ENCODE data around the gene ADAMTS19.

ADAMTS19 gene

DNA sequence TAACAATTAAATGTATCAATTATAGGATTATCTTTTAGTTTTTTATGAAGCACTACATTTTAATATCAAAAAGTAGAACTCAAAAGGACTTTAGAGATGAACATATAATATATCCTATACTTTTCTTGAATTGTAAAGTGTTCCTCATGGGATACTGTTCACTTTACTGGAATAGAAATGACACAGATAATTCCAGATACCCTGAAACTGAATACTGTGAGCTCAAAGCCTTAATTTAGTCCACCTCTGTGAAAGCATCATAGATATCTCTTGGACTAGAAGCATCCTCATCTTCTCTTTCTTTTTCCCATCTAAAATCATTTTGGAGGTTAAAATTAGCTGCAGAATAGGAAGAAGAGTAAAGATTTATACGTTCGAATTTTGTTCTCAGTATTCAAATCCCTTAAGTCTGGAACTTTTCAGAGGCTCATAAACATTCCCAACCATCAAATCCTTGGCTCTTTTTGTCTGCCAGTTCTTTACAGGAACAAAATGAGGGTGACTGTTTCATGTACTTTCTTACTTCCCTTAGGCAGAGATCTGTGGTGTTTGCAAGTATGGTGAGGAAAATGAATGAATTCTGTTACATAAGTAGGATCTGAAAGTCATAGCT is 49.4 kb downstream of the ADAMTS19 start:
- H3K27me3 ChIP-seq (ENCODE audit: control insufficient read depth, low read length), result no peaks in the 10 kb centered on the region
- no peak overlapping the region for H3K27ac ChIP-seq (ENCODE audit: low read depth, low read length)
- no peaks in the 10 kb centered on the region for H3K9me3 ChIP-seq (ENCODE audit: control insufficient read depth, insufficient read depth, low read length)
- H3K79me2 ChIP-seq (ENCODE audit: control insufficient read depth, low read length), result no peaks in the 10 kb centered on the region
- H3F3A ChIP-seq (ENCODE audit: control insufficient read depth, insufficient read depth), result no peaks in the 10 kb centered on the region
- no peak overlapping the region for H3K4me3 ChIP-seq (ENCODE audit: low read length)
- no peaks in the 10 kb centered on the region for H4K20me1 ChIP-seq (ENCODE audit: control insufficient read depth, insufficient read depth, low read depth, low read length)
- H3K36me3 ChIP-seq (ENCODE audit: control insufficient read depth, low read length), result no peaks in the 10 kb centered on the region
- H3K4me1 ChIP-seq (ENCODE audit: control insufficient read depth, low read length), result no peaks in the 10 kb centered on the region
- H3K4me2 ChIP-seq (ENCODE audit: low read length), result no peak overlapping the region
- H3K9me2 ChIP-seq (replicated peaks; ENCODE audit: control insufficient read depth, low read length), result no peaks in the 10 kb centered on the region
- TF ChIP-seq EZH2phosphoT487 (IDR thresholded peaks at IDR 0.05; ENCODE audit: borderline replicate concordance, low read length), result no peak
- TF ChIP-seq, protein P1, sequence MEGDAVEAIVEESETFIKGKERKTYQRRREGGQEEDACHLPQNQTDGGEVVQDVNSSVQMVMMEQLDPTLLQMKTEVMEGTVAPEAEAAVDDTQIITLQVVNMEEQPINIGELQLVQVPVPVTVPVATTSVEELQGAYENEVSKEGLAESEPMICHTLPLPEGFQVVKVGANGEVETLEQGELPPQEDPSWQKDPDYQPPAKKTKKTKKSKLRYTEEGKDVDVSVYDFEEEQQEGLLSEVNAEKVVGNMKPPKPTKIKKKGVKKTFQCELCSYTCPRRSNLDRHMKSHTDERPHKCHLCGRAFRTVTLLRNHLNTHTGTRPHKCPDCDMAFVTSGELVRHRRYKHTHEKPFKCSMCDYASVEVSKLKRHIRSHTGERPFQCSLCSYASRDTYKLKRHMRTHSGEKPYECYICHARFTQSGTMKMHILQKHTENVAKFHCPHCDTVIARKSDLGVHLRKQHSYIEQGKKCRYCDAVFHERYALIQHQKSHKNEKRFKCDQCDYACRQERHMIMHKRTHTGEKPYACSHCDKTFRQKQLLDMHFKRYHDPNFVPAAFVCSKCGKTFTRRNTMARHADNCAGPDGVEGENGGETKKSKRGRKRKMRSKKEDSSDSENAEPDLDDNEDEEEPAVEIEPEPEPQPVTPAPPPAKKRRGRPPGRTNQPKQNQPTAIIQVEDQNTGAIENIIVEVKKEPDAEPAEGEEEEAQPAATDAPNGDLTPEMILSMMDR (IDR thresholded peaks at IDR 0.05; ENCODE audit: low read depth, low read length, poor library complexity, severe bottlenecking), result no peak

GRCh38 chr5:129511291-129511690 is 51.2 kb downstream of the ADAMTS19 start:
- Histone ChIP-seq H3K4me3 (ENCODE audit: low read length) (no peak overlapping the region), H3K9me2 (replicated peaks; ENCODE audit: control insufficient read depth, low read length) (no peaks in the 10 kb centered on the region), H3K79me2 (ENCODE audit: control insufficient read depth, low read length) (no peaks in the 10 kb centered on the region), H3K4me1 (ENCODE audit: control insufficient read depth, low read length) (no peaks in the 10 kb centered on the region), H3K4me2 (ENCODE audit: low read length) (no peak overlapping the region), H3K27ac (ENCODE audit: low read depth, low read length) (no peak overlapping the region), H3K36me3 (ENCODE audit: control insufficient read depth, low read length) (no peaks in the 10 kb centered on the region), H3K9me3 (ENCODE audit: control insufficient read depth, insufficient read depth, low read length) (no peaks in the 10 kb centered on the region), H3F3A (ENCODE audit: control insufficient read depth, insufficient read depth) (no peaks in the 10 kb centered on the region), H3K27me3 (ENCODE audit: control insufficient read depth, low read length) (no peaks in the 10 kb centered on the region), H4K20me1 (ENCODE audit: control insufficient read depth, insufficient read depth, low read depth, low read length) (no peaks in the 10 kb centered on the region)
- TF ChIP-seq, protein P1 (IDR thresholded peaks at IDR 0.05; ENCODE audit: low read depth, low read length, poor library complexity, severe bottlenecking), result no peak
- TF ChIP-seq EZH2phosphoT487 (IDR thresholded peaks at IDR 0.05; ENCODE audit: borderline replicate concordance, low read length), result no peak

DNA sequence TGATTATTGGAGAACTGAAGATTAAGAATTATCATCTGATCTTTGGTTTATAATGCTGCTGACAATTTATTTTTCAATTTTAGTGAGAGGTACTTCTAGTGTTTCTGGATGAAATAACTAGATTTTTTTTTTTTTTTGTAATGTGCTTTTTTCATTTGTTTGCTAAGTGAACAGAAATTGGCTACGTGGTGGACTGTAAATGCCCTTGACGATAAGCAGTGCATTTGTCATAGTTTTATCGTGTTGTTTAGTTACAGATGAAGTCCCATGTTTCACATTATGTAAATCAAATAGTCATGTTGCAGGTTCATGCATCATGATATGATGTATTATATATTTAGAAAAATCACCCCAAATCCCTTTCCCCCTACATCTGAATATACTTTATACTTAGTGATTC is 81.0 kb downstream of the ADAMTS19 start:
- H3K4me1 ChIP-seq (ENCODE audit: control insufficient read depth, low read length), result no peaks in the 10 kb centered on the region
- H3K79me2 ChIP-seq (ENCODE audit: control insufficient read depth, low read length), result no peaks in the 10 kb centered on the region
- no peak for TF ChIP-seq EZH2phosphoT487 (IDR thresholded peaks at IDR 0.05; ENCODE audit: borderline replicate concordance, low read length)
- TF ChIP-seq, protein P1 (IDR thresholded peaks at IDR 0.05; ENCODE audit: low read depth, low read length, poor library complexity, severe bottlenecking), result no peak
- no peaks in the 10 kb centered on the region for H3K9me2 ChIP-seq (replicated peaks; ENCODE audit: control insufficient read depth, low read length)
- no peak overlapping the region for H3K4me2 ChIP-seq (ENCODE audit: low read length)
- no peaks in the 10 kb centered on the region for H4K20me1 ChIP-seq (ENCODE audit: control insufficient read depth, insufficient read depth, low read depth, low read length)
- no peaks in the 10 kb centered on the region for H3K36me3 ChIP-seq (ENCODE audit: control insufficient read depth, low read length)
- no peaks in the 10 kb centered on the region for H3K9me3 ChIP-seq (ENCODE audit: control insufficient read depth, insufficient read depth, low read length)
- no peaks in the 10 kb centered on the region for H3F3A ChIP-seq (ENCODE audit: control insufficient read depth, insufficient read depth)
- H3K27ac ChIP-seq (ENCODE audit: low read depth, low read length), result no peak overlapping the region
- no peak overlapping the region for H3K4me3 ChIP-seq (ENCODE audit: low read length)
- no peaks in the 10 kb centered on the region for H3K27me3 ChIP-seq (ENCODE audit: control insufficient read depth, low read length)
